Measurements from ENCODE around the gene EFCAB12. TPM values are rescaled to one million over a fixed set of nuclear protein-coding genes. Genes with fewer than 3 reads are reported as not detected.

Gene EFCAB12
- polyA plus RNA-seq (ENCODE audit: insufficient read length in 10 of 10) = under 1 TPM; 0.07 to 0.59 (median 0.13) TPM
- long read RNA-seq, donor 1 = 0 reads
- long read RNA-seq, donor 2 = 0 reads
- long read RNA-seq, donor 3 = 0 reads
- long read RNA-seq, donor 4 = 0 reads
- long read RNA-seq, donor 5, partial matches to known transcripts = 14 of 14 reads
- long read RNA-seq, donor 5, other reads (novel, unspliced or antisense) = 0 of 14 reads
- long read RNA-seq, donor 6 = 0 reads
- long read RNA-seq, donor 7 = 0 reads
- long read RNA-seq, donor 8 = 0 reads
- long read RNA-seq, donor 9 = 0 reads

- DNase-seq = peak; percentile 90 to 97 (median 95)
Observed at GRCh38 chr3:129428376-129429079, at the start of gene EFCAB12. TSS of gene EFCAB12 (minus strand) at chr3:129428636. CDS start at chr3:129428488, 148 bp downstream.

- no peak for DNase-seq
Observed at GRCh38 chr3:129476586-129476985, 48.1 kb upstream of the EFCAB12 start.

GRCh38 chr3:129475863-129476262, 47.4 kb upstream of the EFCAB12 start:
- DNase-seq = no peak

- DNase-seq = no peak
Observed at GRCh38 chr3:129474984-129475804, 46.8 kb upstream of the EFCAB12 start.

GRCh38 chr3:129473769-129474152, 45.3 kb upstream of the EFCAB12 start:
- DNase-seq = no peak

GRCh38 chr3:129473067-129473768, 44.8 kb upstream of the EFCAB12 start:
- DNase-seq = no peak

- DNase-seq = no peak
Observed at GRCh38 chr3:129470861-129471260, 42.4 kb upstream of the EFCAB12 start.

GRCh38 chr3:129469026-129469425, 40.6 kb upstream of the EFCAB12 start:
- no peak for DNase-seq

GRCh38 chr3:129467932-129468331, 39.5 kb upstream of the EFCAB12 start:
- DNase-seq = no peak

GRCh38 chr3:129463716-129464115, 35.3 kb upstream of the EFCAB12 start:
- no peak for DNase-seq

- DNase-seq = no peak
Observed at GRCh38 chr3:129463094-129463493, 34.7 kb upstream of the EFCAB12 start.

GRCh38 chr3:129462361-129462968, 34.0 kb upstream of the EFCAB12 start:
- DNase-seq = no peak

- DNase-seq = no peak
Observed at GRCh38 chr3:129461461-129462146, 33.2 kb upstream of the EFCAB12 start.

- DNase-seq = no peak
Observed at GRCh38 chr3:129461022-129461421, 32.6 kb upstream of the EFCAB12 start.

GRCh38 chr3:129460572-129460971, 32.1 kb upstream of the EFCAB12 start:
- no peak for DNase-seq

- DNase-seq = no peak
Observed at GRCh38 chr3:129460155-129460554, 31.7 kb upstream of the EFCAB12 start.

- no peak for DNase-seq
Observed at GRCh38 chr3:129453732-129454131, 25.3 kb upstream of the EFCAB12 start.

- DNase-seq = peak in 1 of 3 donors; percentile 15
Observed at GRCh38 chr3:129449279-129450115, 21.1 kb upstream of the EFCAB12 start.

- DNase-seq = no peak
Observed at GRCh38 chr3:129448186-129448895, 19.9 kb upstream of the EFCAB12 start.
